ENCODE data around the gene C13orf46.

C13orf46 gene

DNA sequence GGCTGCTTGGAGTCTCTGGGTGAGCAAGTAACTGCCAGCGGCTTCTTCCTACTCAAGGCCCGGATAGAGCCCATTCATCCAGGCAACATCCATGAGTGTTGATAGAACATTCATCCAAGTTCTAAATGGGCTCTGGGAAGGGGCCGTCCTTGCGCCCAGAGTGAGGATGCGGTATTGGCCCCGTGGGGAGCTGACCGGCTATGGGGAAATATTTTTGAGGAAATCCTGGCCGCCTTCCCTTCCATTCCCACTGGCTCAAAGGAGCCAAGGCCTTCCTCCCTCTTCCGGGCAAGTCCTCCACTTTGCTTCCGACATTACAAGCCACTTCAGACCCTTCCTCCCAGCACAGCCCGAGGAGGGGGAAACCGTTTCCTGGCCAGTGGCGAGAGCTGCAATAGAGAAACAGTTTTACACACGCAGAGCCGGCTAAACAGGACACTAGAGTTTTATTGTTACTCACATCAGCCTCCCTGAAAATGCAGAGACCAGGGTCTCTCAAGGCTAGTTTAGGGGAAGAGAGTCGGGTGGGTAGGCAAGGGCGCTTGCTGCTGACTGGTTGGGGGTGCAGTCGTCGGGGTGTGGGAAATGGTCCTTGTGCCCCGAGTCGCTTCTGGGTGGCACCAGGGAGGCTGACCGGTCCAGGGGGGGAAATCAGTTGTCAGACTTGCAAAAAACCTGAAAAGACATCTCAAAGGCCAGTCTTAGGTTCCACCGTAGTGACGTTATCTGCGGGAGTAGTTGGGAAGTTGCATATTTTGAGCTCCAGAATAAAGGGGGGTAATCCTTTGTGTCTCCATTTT is 37.5 kb downstream of the C13orf46 start:
- DNase-seq: no peak

DNA sequence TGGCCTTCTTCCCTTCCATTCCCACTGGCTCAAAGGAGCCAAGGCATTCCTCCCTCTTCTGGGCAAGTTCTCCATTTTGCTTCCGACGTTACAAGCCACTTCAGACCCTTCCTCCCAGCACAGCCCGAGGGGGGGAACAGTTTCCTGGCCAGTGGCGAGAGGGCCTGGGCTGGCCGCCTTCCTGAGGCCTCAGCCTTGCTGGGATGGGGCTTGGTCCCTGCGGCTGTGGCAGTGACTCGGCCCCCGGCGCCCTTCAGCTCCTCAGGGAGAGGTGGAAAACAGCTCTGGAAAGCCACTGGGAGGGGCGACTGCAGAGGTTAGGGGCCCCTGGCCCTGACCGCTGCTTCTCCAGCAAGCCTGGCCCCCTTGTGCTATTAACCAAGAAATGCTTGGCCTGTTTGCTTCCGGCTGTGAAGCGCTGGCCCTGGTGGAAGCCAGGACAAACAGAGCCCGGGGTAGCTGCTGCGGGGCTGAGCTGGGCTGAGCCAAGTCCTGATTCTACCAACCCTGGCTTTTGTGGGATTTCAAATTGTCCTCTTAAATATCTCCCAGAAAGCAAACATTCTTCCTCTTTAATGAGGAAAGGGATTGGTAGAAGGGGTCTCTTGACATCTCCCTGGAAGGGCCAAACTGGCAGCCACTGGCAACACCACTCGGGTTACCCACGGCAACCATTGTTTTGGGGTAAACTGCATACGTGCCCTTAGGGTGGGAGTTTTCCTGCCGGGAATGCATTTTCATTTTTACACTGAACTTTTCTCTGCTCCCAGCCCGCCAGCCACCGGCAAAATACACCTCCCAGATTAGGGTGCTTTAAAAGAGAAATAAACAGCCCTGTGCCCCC is 38.7 kb downstream of the C13orf46 start:
- no peak for DNase-seq

DNA sequence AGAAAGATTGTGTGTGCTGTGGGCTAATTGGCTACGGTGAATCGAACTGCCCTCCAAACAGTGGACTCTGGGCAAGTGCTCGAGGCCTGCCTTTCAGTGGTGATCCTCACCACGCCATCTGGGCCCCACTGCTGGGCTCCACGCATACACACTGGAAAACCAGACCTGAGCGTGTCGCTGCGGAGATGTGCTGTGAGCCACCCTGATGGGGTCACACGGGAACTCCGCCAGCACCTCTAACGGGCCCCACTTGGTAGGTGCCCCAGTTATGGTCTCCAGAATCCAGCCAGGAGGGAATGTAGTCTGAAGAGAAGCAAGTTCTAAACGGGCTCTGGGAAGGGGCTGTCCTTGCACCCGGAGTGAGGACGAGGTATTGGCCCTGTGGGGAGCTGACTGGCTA is 39.3 kb downstream of the C13orf46 start:
- DNase-seq: no peak

DNA sequence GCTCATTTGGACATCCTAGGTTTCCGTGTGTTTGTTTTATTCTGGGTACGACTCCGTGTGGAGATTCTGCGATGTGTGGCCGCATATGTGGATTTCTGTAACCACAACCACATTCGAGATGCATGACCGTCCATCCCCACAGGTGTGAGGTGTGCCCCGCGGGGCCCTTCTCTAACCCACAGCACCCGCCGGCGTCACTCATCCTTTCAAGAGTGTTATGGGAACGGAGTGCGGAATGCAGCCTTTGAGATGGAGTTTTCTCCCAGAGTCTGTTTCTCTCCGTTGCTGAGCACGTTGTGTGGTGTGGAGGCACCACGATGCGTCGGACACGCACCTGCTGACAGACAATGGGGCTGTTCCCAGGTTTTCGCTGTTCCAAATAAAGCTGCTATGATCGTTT is 40.0 kb downstream of the C13orf46 start:
- no peak for DNase-seq

DNA sequence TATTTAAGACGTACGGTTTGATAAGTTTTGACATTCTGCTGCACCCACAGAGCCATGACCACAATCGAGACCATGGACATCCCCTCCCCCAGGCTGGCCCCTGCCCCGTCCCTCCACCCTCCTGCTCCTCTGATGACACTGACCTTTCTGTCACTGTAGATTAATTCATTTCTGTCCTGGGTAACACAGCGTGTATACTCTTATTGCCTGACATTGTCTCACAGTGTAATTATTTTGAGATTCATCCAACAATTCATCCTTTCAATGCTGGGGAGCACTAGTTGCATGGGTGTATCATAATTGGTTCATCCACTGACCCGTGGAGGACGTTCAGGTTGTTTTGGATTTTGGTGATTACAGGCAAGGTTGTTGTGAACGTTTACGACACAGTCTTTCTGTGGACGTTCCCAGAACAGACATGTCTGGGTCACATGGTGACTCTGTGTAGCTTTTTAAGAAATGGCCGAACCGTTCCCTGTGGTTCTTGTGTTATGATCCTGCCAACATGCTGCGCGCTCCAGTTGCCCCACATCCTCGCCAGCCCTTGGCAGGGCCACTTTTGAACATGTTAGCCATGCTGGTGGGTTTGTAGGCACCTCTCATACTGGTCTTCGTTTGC is 41.9 kb downstream of the C13orf46 start:
- DNase-seq: no peak

DNA sequence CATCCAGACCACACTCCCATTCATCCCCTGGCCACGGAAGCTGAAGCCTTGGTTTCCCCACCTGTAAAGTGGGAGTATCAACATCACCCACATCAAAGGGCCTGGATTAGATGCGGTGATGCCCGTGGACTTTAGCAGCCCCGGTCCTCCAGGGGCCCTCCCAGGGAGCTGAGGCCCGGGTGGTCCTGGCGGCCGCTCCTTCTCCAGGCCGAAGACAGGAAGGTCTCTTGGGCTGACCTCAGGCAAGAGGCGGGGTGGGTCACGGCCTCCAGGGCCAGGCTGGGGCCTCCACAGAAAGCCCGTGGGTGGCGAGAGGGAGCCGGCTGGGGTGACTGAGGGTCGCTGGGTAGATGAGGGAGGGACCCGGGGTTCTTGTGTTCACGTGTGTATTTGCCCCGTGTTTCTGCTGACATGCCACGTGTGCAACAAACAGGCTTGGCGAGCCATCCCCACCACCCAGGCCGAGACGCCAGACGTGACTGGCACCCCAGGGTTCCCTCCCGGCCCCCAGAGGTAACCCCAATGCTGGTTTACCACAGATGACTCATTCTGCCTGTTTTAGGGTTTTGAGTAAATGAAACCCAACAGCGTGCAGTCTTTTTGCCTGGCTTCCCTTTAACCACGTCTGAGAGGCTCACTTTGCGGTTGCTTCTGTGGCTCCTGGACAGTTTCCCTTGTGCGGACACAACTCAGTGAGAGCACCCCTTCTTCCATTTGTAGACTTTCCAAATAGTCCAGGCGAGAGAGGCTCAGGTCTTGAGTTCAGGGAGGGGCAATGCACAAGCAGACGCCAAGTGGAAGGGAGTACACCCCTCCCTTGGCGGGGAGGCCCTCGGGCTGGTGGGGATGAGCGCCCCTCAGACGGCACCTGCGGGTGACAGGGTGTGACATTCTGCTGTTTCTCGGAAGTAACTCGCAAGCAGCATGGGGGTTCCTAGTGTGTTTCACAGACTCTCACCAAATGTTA is 42.9 kb downstream of the C13orf46 start:
- no peak for DNase-seq

DNA sequence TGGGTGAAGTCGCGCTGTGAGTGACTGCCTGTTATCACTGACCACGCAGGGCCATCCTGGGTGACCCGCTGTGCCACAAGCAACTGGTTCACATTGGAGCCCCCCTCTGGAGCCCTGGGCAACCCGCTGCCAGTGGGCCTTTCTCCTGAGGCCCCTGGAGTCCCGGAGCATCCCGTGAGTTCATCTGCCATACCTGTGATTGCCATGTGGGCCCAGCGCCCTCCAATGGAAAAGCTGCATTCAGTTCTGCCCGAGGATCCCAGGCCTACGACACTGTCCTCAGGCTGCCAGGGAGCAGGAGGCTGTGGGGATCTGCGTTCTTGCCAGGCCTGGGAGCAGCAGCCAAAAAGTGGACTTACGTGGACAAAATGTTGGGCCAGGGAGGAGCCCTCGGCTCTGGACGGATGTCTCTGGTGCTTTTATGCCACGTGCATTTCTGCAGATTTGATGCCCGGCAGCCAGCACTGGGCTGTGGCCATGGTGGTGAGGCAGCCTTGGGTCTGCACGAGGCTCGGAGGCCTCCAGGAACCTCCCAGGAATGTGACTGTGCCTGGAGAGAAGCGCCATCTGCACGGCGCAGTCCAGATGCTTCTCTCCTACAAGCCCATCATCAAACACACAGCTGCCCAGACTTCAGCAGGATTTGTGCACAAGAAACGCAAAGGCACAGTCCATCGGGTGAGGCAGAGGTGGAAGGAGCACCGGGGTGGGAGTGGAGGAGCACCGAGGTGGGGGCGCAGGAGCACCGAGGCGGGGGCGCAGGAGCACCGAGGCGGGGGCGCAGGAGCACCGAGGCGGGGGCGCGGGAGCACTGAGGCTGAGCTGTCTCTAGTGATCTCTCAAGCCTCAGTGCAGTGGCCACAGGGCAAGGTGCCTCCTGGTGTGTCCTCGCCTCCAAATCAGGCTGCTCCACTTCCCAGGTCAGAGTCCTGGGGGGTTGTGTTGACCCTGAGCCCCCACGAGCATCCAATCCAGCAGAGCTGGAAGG is 44.0 kb downstream of the C13orf46 start:
- DNase-seq: peak; percentile 2

DNA sequence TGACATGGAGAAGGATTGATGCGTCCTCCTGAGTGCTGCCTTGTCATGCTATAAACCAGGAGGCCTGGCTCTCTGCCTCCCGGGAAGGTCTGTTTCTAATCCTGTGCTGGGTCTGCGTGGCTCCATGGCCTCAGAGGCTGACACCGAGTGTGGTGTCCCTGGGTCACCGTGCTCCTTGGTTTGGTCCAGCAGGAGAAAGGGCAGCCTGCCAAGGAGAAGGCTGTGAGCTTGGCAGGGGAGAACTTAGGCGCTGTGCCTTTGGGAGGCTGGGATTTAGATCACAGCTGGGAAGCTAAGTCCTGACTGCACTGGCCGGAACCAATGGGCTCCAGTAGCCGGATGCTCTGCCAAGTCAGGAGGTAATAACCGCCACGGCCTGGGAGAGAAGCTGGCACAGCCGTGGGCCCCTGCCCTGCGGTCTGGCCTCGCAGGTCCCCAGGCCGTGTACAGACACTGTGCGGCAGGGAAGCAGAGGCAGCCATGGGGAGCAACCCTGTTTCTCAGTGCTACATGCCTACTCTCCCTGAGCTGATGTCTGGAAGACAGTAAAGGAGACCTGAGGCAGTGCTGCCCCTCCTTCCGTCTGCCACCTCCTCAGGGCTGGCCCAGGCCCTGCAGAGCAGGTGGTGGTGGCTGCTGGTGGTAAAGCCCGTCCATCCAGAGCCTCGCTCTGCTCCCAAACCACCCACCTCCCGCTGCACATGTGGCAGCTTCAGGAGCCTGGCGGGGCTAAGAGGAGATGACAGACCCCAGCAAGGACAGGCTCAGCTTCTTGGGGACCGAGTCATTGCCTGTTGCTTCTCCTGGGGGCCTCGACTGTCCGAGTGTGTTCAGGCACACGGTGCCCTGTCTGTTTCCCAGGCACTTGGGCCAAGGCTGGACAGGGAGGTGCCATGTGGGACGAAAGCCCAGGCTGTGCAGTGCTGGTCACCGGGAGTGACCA is 44.9 kb downstream of the C13orf46 start:
- no peak for DNase-seq

DNA sequence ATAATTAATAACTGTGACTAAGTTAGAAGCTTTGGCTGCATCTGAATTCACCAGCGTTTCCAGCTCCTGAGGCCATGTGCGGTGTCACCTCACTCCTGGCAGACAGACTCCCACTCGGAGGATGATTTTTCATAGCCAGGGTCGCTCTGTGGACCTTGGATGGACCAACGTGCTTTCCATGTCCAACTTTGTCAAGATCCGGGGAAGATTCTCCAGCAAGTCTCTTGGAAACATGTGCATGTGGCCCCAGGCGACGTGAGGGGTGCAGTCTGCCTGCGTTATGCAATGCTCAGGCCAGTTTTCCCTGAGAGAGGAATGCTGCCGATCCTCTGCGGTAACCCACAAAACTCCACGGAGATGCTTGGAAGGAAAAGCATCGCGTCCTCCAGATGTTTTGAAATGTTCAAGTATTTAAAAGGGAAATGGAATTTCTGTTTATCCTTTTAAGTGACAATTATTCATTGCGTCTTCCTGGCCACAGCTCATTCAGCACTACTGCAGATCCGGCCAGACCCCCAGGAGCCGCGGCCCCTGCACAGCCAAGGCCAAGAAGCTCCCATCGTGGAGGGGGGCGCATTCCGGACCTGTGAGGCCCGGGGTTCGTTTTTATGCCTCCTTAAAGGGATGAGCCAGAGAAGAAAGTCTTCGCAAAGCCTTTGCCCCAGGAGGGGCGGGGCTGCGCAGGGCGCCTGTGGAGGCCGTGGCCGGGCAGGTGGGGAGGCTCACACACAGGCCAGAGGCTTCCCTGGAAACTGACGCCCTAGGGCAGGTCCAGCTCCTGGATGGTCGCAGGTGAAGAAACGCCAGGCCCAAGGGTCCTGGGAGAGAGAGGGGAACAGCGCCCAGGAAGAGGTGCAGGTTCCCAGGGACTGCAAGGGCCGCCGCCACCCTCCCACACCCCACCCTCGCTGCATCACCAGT is 46.0 kb downstream of the C13orf46 start:
- no peak for DNase-seq

DNA sequence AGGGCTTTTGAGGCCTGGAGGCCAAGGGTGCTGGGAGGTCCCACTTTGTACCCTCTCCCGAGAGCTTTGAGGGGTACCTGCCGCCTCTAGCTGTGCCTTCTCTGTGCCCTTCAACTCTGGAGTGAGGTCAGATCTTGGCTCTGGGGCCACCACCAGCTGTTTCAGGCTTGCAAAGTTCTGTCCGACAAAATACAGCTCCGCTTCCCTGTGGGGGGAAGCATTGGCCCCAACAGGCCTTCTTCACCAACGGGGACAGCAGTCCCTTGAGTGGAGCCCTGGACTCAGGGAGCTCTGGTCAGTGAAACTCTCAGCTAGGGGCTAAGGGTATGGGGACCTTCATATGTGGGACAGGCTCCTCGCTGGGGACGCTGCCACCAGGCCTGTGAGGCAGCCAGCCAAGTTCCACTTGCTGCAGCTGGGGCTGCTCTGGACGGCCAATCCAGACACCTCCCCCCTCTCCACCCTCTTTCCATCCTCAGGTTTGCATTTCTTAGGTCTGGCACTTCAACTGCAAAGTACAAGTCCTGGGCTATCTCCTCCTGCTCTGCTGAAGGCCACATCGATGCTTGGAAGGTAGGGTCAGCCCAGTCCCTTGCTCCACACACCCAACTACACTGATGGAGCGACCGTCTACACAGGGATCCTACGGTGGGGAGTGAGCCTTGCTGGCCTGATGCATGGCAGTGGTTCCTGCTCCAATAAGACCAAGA is 46.8 kb downstream of the C13orf46 start:
- DNase-seq: no peak

DNA sequence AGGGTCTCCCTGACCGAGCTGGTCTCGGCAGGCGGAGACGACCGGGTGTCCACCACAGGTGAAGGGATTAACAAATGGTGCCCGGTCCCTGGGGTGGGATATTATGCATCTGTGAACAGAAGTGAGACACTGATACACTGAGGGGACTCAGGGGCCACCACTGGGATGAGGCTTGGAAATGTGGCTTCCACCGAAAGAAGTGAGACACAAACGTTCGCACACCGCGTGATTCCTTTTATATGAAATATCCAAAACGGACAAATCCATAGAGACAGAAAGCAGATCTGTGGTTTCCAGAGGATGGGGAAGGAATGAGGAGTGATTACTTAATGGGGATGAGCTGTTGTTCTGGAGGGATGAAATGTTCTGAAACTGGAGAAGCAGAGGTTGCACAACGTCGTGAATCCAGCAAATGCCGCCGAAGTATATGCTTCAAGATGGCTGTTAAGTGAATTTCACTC is 47.5 kb downstream of the C13orf46 start:
- no peak for DNase-seq

DNA sequence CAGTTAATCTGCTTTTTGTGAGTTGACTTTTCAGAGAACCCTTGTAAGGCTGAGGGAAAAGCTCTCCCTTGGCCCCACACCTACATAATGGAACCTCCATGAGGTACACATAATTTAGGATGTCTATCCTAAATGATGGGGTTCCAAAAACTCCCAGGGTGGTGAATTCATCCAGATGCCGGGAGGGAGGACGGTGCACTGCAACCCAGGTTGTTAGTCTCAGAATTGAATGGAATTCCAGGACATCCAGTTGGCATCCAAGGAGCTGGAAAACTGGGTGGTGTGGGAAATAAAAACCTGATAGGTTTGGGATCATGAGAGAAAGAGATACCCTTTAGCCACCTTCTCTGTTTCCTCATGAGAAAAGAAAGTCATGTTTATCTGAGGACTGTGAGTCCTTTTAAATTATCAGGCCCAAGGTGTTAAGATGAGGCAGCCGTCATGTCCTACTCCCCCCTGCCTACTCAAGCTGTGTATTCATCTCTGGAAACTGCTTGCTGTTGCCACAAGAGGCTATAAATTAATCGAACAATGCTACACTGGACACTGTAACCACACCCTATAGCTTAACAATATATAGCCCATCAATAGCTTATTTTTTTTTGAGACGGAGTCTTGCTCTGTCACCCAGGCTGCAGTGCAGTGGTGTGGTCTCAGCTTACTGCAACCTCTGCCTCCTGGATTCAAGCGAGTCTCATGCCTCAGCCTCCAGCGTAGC is 49.5 kb downstream of the C13orf46 start:
- no peak for DNase-seq

DNA sequence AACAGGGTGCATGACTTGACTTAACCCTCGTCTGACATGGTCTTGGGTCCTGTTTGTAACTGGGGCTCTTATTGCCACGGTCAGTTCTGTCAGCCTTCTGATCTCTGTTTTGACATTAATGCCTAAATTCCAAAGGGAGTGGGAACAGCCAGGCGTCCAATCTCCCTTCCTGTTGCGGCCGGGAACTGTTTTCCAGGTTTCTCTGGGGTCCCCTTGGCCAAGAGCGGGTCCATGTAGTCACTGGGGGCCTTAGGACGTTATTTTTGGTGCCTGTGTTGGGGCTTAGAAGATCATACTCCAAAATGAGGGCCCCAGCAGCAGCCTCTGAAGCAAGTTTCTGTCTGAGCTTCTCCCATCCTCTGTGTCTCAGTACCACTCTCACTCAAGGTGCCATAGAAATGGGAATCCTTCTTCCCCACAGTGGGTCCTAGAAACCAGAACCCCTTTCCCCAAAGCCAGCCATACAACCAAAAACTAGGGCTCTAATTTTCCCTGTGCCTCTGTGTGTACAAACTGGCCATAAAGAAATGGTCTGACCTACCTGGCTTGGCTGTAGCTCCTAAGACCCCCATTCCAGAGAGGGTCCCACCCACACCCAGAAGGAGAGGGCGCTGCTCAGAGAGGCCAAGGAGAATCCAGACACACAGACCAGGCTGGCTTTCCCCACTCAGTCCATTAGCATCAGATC is 50.4 kb downstream of the C13orf46 start:
- DNase-seq: no peak

DNA sequence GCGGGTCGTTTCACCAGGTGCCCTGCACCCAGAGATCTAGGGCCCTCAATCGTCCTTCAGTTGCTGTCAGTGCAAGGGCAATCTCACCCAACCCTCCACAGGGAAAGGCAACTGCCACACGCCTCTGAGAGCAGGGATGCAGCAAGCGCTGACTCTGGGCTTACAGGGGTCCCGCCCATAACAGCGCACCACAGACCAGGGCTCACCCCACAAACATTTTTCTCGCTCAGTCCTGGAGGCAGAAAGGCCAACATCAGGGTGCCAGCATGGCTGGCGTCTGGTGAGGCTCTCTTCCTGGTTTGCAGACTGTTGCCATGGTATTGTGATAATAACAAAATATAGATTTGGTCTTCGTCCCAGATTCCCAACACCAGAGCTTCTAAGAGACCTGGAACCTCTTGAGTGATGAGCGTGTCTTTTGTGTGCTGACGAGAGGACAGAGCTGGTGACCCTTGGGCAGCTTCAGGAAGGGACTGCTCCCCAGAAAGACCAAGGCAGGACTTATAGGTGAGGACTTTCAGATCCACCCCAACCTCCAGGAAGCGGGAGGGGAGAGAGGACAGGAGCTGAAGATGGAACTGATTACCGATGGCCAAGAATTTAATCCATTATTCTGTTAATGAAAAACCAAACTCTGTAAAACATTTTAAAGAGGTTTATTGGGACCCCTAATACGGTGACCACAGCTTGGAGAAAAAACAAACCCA is 51.3 kb downstream of the C13orf46 start:
- DNase-seq: no peak

DNA sequence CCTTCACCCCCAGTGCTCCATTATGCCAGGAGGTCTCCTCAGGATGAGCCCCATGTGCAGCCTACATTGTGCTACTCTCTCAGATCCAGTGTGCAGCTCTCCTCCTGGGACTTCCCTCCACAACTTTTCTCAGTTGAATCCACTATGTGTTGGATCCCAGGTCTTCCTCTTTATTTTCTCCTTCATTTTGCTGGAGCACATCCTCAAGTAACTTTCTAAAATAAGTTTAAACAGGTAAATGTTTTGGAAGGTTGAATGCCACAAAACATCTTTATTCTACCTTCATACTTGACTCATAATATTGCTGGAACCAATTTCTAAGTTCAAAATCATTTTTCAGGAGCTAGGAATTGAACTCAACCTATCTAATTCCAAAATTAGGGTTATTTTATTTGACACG is 52.1 kb downstream of the C13orf46 start:
- no peak for DNase-seq

DNA sequence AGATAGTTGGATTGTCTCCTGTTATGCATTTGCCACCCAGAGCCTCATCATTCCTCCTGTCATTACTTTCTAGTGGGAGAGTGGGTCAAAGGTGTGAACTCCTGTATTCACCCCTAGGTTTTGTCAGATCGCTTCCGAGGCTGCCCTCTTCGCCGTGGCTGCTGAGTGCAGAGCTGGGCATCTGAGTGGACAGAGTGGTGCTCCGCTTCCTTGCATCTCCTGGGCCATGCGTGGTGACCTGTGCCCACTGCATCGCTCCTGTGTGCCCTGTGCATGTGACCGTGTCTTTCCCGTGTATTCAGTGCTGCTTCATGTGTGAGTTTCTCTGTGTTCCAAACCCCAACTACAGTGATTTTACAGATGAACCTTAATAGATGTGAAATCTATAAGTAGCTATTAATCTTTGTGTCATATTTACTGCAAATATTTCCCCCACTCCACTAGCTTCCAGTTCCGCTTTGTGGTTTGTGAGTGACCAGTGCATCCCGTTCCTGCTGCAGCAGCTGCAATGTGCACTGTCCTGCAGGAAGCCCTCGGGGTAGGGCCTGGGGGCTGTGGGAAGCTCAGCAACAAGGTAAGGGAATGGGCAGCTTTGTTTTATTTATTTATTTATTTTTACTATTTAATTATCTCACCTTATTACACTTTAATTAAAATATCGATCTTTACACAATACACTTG is 53.1 kb downstream of the C13orf46 start:
- DNase-seq: no peak
